ENCODE measurements around the gene TBX15.

The TBX15 gene

DNA sequence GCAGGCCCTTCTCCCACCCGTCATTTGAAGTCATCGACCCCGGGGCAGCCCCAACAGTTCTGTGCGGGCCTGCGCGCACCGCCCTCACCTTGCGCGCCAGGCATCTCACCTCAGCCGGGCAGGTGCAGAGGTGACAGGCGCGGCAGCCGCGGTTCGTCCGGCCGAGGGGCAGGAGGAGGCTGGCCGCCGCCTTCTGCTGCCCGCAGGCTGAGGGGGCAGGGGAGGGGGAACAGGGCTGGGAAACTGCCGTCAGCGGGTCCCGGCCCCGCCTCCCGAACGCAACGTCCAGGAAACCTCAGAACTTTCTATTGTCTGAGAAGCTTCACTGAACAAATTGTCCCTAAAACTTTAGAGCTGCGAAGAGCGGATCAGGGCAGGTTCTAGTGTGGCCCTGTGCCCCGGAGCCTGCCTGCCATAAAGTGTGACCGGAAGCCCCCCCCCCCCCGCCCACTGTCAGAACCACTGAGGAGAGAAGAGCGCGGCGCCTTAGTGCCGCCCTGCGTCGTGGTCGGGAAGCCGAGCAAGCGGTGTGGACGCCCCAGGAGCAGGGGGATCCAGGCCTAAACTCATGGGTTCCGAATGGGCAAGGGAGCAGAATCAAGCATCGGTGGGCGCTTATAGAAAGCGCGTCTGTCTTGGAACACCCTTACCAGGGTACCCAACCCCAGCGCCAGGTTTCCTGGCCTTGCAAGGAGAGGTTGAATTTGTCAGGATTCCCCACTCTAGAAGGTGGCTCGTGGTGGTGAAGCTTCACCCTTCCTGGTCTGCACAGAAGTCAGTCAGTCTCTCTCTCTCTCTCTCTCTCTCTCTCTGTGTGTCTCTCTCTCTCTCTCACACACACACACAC lies 13.3 kb upstream of the TBX15 start:
- DNase-seq (ENCODE audit: low spot score) = no peak

DNA sequence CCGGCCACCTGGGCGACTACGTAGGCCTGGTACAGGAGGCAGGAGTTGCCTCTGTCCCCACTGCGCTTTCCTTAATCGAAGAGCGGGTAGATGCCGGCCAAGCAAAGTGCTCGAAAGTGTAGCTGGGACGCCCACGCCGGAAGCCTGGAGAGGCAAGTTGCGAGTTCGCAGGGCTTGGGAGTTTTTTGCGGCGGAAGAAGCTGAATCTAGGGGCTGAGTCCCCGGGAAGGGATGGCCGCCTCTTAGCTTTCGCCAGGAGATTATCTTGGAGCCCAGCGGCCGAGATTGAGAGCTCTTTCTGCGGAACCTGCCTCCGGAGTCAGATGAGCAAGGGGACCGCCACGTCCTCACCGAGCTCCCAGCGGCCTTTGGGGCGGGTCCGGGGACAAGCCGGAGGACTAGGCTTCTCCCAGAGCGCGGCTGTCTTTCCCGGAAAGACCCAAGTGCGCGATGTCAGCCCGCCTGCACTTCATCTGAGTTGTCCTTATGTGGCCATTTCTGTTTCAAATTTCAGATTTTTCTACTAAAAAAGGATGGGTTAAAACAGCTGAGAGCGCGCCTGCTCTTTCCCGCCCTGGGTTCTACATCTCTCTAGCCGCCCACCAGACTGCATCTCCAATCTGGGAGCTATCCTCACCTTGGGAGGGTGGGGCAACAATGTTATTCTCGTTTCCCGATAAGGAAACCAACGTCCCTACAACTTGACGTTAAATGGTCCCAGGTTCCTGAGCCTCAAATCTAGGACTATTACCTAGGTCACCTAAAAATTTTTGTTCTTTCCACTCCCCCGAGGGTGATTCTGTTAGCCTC lies 12.4 kb upstream of the TBX15 start:
- peak; percentile 57 for DNase-seq (ENCODE audit: low spot score)

DNA sequence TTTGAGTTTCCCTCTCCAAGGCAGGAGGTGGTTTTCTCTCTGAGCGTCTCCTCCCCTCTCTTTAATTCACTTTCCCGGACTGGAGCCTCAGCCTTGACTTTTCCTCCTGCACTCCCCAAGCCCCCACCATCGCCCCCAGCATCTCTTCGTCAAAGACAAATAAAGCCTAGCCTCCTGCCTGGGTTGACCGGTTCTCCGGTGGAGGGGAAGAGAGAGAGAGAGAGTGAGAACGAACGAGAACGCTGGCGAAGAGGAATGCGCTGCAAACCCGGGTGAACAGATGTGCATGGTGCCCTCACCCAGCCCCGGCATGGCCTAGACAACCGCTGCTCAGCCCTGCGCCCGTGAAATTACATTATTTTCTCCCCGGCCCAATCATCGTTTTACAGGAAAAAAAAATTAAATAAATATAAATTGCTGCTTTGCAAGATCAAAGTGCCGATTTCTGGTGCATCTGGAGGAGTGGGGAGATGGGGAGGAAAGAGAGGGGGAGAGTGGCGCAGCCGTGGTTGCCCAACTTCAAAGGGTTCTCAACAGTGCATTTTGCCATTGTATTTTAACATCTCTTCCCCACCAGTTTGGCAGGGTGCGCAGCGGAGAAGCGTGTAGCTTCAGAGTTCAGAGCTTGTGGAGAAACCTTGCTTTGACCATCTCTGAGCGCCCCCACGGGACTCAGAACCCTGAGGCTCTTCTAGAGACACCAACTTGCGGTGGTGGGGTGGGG lies 11.4 kb upstream of the TBX15 start:
- DNase-seq (ENCODE audit: low spot score) = no peak

DNA sequence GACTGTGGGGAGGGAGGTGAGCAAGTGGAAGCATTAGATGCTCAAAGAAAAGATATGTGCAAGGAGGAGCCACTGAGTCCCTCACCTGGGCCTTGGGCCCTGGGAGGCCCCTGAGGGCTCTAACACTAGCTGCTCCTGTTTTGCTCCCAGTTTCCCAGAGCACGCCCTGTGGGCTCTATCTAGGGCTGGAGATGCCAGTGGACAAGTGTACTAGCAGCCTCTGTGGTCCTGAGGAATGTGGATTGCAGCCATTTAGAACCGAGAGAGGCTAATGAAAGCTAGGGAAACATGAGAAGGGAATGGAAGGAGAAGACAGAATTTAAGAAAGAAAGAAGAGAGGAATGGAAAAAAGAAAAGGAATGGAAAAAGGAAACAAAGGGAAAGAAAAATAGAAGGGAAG lies 10.0 kb upstream of the TBX15 start:
- no peak for DNase-seq (ENCODE audit: low spot score)

DNA sequence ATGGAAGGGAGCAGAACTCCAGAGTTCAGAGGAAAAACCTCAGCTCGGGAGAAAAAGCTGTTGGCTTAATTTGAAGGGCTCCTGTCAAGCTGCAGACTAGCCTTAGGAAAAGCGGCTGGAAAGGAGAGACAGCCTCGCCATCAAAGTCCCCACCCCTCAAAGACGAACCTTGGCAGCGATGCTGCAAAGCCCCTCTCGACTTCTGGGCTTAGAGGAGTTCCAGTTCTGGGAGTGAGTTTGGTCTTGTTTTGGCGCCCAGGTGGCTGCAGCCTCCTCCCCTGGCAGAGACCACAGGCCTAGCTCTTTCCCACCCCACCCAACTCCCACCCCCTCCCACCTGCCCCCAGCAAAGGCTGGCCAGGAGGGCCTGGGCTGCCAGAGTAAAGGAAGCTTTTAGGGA lies 9.1 kb upstream of the TBX15 start:
- no peak for DNase-seq (ENCODE audit: low spot score)

DNA sequence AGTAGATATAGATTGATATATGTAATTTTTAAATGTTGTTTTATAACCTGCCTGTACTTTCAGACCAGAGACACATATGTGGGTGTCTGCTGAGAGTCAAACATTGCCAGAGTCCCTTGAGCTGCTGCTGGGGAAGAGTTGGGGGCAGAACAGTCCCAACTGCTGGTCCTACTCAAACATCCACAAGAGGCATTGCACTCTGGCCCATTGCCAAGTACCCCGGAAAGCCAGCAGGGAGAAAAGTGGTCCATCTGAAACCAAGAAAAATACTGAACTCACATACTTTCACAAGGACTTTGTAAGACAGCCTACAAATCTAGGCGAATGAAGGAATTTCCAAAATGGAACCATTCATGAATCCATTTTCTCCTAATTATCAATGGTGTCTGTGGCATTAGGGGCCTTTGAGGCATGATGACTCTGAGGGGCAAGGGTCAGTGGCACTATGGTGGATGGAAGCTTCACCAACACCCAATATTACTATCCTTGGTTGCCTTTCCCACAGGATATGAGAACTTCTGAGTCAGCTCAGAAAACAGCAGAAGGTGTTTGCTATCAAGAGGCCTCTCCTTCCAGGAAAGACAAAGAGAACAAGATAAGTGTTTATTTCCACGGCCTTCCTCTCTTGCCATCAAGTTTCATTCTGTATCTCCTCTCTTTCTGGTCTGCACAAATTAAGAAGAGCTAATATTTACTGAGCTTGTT lies 7.3 kb upstream of the TBX15 start:
- no peak for DNase-seq (ENCODE audit: low spot score)

DNA sequence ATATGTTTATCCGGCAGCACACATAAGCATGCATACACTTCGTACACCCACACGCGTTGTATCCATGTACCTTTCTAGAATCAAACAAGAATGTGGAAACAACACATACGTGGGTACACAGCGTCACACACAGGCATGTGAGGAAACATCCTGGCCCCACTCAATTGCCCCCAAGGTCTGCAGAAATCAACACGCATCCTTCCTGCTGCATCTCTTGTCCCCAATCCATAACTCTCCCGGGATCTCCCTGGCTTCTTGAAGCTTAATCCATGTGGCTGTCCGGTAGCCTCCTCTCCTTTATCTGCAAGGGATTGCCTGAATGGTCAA lies 5.5 kb upstream of the TBX15 start:
- DNase-seq (ENCODE audit: low spot score) = no peak

DNA sequence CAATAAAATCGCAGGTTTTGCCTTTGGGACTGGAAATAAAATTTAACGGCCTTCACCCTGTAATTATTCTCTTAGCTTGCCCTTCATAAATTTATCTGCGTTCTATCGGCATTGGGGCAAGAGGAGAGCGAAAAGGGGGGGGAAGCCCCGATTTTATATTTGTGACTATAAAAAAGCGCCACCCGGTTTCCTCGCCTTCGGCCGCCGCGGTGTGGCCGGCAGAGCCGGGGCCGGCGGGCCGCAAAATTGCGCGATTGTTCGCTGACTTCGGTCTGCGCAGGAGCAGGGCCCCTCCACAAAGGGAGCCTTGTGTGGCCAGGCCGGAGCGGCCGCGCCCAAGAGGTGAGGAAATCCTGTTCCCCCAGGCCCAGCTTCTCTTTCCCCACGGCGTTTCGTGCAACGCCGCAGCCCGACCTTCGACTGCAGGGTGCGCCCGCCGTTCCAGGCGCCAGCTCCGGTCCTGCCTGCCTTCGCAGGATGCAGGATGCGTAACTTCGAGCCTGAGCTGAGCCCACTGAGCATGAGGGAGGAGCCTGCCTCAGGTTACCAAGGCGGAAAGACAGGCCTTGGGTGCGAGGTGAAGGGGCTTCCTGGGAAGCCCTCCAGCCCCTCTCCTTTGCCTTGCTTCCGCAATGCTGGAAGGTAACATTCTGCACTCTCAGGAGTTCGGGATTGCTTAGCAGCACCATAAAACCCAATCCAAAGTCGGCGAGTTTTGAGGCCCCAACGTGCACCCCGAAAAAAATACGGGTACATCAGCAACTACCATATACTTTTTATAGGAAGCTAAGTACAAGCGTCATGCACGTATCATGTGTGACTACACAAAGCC lies 4.9 kb upstream of the TBX15 start:
- DNase-seq (ENCODE audit: low spot score) = no peak

DNA sequence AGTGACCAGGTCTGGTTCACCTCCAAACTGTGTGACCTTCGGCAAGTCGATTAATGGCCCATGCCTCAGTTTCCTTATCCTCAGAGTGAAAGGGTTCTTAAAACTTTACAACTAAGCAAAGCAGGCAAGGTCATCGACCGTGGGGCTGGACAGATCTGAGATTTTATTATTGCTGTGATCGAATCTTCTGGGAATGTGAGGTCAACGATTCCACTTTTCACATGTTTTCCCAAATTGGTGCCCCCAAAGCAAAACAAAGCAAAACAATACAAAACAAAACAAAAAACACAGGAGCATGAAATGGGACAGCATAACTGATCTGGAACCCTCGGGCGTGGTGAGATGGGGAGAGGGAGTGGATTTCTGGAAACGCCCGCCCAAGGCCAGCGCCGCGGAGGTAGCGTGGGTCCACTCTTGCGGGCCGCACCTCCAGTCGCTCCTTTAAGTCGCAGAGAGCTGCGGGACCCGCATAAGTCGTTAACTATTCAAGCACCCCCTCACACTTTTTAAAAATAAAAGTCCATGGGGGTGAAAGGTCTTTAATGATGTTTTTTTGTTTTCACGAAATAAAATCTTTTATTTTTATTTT lies 4.2 kb upstream of the TBX15 start:
- DNase-seq (ENCODE audit: low spot score) = no peak

DNA sequence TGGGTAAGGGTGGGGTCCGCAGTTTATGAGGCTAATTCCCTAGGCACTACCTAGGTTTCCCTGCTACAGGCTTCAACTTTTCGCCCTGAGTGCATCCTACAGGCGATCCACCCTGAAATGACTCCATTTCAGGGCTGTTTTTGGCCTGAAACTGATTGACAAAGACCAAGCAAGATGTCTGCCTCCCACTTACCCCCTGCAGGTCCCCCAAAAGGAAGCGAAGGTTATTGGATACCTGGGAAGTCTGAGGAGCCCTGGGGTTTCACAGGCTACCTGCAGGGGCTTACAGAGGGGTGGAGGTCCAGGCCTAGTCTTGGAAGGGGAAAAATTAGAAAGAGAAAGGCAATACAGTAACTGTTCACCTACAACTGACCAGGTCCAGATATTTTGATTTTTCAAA lies 3.3 kb upstream of the TBX15 start:
- no peak for DNase-seq (ENCODE audit: low spot score)

DNA sequence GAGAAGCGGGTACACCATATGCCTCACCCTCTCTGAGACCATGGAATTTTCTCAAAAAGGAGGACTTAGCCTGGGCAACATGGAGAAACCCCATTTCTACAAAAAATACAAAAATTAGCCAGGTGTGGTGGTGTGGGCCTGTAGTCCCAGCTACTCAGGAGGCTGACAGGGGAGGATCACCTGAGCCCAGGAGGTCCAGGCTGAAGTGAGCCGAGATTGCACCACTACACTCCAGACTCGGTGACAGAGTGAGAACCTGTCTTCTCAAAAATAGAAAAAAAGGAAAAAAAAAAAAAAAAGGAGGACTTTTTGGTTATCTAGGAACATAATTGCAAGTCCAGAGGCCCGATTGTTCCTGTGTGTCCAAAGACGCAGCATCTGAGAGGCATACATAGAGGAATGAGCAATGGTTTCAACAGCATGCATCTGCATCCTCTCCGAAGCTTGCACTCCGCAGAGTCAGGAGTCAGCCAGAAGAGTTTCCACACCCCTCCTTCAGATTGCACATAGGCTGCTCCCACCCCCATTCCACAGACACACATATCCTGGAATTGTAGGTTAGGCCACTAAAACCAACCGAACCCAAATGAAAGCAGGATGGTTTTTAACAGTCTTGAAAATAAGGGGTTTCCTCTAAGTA lies 2.5 kb upstream of the TBX15 start:
- no peak for DNase-seq (ENCODE audit: low spot score)

DNA sequence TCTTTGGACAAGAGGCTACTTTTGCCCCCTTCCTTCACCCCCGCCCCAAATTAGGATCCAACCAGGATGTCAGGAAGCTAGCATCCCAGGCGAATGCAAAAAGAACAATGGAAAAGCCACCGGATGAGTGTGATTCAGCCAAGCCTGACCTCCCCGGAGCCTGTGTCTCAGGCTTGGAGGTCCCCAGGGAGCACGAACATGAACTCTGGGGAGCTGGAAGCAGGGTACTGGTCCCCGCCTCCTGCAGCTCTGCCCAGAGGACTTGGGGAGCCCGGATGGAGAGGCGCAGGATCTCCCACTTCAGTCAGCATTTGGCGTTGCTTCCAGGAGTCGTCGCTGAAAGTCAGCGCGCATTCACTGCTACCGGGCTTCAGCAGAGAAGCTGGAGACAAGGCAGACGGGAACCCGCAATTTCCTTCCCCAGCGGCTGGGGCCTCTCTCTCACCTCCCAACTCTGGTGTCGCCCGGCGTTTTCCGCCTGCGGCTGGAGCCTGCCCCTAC lies 1.8 kb upstream of the TBX15 start:
- DNase-seq (ENCODE audit: low spot score) = no peak

DNA sequence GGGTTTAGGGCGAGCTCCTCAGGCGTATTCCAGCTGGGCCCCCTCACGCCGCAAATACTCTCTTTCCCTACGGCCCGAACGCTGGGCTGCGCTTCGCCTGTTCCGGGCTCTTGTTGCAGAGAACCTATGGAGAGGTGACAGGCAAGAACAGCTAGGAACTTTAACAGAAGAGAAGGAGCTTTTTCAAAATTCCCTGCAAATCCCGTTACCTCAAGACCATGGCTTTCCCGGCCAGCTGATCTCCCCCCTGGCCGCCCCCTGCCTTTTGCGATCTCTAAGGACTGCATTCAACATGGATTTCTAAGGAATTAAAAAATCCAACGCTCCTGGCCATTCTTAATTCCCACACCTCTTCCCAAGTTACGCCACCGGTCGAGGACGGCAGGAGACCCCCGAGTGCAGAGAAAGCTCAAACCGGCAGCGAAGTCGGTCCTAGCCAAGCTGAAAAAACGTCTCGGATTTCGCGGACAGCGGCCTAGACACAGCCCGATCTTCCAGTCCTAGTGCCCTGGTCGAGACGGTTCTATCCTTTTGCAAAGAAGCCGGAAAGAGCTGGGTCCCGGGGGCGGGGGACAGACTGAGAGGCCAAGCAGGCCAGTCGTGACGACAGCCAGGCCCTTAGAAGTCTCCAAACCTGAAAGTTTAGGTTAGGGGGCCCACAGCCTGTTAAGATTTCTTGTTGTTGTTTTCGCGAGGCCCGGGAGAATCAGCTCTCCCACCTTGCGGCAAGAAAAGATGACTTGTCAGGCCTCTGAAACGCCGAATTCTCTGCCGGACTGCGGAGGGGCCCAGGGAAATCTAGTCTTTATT lies 1.1 kb upstream of the TBX15 start:
- no peak for DNase-seq (ENCODE audit: low spot score)

DNA sequence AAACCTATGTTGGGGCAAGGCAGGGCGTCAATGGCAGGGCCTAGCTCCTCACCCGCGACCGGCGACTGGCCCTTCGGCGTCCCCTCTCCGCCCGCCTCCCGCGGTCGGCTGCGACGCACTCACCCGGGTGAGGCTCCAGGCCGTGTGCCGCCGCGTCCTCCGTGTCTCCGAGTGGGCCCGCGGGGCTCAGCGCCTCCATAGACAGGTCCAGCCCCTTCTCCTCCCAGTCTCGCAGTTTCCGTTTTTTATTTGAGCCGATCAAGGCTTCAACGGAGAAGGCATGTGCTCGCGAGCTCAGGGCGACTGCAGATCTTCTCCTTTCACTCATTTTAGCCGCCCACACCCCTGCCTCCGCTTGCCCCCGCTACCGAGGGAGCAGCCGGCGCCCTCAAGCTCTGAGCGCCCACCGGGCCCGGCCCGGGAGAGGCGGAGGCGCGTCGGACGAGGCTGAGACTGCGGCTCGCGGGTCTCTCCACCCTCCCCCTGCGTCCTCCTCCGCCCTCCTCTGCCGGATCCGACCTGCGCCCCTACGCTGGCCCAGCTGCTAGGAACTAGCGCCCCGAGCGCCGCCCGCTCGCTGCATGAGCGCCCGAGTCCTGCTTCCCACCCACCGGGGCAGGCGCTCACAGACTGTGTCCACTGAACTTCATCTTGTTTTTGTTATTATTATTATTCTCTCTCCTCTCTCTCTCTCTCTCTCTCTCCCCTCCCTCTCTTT lies 516 bp downstream of the TBX15 start:
- DNase-seq (ENCODE audit: low spot score) = no peak

DNA sequence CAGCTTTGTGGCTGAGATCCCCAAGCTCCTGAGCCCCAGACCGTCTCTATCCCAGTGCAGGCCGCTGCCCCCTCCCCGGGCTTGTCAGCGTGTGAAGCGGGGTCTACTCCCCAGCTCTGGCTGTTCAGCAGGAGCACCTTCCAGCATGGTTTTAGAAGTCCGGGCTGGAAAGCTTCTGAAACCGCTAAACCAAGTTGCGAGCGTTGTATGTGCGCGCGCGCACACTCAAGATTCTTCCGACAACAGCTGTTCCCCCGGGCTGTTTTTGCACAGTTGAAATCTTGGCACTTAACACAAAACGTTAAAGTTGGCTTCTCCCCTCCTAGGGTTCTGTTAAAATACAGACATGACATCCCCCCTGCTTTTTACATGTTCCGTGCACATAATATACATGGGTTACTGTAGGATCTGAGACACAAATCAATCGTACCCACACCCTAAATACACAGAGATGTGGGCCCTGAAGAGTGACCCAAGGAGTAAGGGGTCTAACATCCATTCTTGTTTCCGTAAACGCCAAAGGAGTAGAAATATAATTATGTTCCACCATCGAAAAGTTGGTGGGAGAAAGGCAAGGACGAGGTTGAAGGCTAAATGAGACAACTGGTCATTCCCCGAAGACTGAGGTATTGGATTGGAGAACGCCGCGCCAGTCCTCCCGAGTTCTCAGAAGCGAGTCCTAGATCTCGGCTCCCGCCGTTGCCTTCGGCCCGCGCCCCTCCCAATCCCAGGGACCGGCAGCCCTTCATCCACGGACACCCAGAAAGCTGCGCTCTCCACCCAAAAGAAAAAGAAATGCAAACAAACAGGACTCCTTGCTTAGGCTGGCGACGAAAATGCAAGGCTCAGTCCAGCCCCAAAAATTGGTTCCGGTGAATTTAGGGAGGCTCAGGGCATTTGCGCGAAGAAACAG lies 1.3 kb downstream of the TBX15 start:
- DNase-seq (ENCODE audit: low spot score) = no peak

DNA sequence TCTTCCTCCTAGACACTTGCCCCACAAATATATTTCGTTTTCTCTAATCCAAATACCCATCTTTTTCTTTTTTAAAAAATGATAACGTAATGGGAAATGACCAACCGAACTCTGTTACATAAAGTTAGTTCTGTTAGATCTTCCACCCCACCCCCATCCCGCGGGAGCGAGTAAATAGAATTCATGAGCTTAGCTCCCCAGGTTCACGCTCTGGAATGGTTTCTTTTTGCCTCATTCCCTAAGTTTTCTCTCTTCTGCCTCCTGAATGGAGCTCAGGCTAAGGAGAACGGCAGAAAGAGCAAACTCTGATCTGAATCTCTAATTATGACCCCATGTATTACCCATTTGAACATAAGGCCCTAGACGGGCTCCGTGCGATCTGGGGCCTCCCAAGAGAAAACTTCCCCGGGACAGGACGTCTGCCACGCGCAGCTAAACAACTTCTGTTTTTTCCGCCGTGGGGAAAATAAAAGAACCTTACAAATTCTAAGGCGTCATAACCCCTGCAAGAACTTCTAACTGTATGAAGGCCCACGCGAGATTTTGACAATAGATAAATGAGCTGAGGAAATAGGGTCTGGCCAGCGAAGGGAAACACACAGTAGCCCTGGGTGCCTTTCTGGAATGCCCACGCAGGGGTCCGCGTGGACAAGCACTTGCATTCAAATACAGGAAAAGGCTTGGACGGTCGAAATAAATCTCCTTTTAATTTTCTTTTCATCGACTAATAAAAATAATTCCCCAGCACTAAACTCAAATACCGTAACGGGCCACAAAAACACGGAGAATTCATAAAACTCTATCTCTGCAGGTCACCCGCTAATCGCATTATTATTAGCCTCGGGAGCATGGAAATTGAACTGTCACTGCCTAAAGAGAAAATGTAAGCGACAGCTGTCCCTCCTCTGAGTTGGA lies 2.2 kb downstream of the TBX15 start:
- no peak for DNase-seq (ENCODE audit: low spot score)
